Fibroblast of pulmonary artery (primary cell): Measurements from ENCODE around the gene GGT6.

ENCODE experiments used
- DNase-seq: peaks from one replicate; pipeline ENCODE4 v3.0.0-alpha.2; 2010; ENCODE audit warnings: low read depth
- H3K4me3 ChIP-seq: replicated peaks from 2 replicates; pipeline ENCODE4 v1.5.1; 2011; ENCODE audit warnings: low read depth, mild to moderate bottlenecking, control low read depth, low read length, moderate library complexity
- TF ChIP-seq, protein P1 (sequence below): IDR thresholded peaks from 2 replicates; pipeline ENCODE4 v1.5.1; 2011; ENCODE audit warnings: mild to moderate bottlenecking, control low read depth, low read length, inconsistent platforms; ENCODE audit errors: missing control alignments

Gene GGT6

DNA sequence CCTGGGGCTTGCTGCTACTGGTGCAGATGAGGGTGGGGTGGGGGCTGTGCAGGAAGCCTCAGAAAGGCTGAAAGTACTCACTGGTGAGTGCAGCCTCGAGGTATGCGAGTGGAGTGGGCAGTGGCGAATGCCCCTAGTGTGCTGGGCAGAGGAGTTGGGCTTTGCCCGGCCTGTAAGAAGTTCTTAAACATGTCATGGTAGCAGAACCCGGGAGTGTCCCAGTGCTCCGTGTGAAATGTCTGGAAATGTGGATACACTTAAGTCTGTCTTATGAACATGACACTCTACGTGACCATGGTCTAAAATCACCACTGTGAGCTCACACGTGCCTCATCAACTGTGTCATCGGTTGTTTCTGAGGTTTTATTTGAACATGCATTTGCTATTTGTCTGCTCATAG, 25.7 kb upstream of the GGT6 start:
- DNase-seq: no peak
- TF ChIP-seq, protein P1, sequence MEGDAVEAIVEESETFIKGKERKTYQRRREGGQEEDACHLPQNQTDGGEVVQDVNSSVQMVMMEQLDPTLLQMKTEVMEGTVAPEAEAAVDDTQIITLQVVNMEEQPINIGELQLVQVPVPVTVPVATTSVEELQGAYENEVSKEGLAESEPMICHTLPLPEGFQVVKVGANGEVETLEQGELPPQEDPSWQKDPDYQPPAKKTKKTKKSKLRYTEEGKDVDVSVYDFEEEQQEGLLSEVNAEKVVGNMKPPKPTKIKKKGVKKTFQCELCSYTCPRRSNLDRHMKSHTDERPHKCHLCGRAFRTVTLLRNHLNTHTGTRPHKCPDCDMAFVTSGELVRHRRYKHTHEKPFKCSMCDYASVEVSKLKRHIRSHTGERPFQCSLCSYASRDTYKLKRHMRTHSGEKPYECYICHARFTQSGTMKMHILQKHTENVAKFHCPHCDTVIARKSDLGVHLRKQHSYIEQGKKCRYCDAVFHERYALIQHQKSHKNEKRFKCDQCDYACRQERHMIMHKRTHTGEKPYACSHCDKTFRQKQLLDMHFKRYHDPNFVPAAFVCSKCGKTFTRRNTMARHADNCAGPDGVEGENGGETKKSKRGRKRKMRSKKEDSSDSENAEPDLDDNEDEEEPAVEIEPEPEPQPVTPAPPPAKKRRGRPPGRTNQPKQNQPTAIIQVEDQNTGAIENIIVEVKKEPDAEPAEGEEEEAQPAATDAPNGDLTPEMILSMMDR: no peak
- no peak overlapping the region for H3K4me3 ChIP-seq

DNA sequence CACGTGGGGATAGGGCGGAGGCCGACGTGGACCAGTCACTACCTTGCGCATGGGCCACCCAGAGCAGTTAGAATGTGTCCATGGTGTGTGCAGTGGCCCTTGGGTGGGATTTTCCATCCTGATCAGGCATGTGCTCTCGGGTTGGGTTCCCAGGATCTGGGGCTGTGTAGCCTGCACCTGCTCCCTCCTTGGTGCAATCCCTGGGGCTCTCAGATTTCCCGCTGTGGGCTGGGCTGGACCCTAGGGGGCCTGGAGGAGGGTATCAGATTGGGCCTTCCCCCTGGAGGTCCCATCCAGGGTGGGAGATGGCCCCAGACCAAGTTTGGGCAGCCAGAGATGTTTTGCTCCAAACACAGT, 25.2 kb upstream of the GGT6 start:
- no peak overlapping the region for H3K4me3 ChIP-seq
- no peak for DNase-seq
- TF ChIP-seq, protein P1: no peak

DNA sequence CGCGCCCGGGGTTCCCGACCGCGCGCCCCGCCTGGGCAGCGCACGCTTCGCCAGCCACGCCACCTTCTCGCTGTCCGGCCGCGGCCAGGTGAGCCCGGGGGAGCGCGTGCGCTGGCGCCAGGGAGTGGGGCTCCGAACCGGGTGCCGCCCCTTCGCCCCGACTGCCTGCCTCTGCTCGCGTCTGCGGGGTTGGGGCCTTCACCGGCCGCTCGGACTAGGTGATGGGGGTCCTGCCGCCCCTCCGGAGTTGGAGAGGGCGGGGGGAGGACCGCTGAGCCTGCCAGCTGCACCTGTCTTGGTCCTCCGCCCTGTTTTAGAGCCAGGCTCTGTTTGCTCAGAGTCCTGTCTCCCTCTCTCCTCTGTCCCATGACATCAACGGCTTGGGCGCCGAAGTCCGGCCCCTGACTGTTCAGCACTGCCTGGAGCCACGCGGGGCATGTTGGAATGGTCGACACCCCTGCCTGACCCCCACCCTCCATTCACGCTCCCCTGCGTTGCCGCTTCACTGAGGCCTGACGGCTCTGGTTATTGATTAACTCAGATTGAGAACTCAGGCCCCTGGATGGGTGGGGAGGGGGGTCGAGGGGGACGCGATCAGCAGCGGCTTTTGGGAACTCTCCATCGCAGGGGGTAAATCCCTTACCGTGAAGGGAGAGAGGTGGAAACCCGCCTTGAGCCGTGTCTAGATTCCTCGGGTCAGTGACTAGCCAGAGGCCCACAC, 24.7 kb upstream of the GGT6 start:
- H3K4me3 ChIP-seq: no peak overlapping the region
- no peak for DNase-seq
- TF ChIP-seq, protein P1: no peak

DNA sequence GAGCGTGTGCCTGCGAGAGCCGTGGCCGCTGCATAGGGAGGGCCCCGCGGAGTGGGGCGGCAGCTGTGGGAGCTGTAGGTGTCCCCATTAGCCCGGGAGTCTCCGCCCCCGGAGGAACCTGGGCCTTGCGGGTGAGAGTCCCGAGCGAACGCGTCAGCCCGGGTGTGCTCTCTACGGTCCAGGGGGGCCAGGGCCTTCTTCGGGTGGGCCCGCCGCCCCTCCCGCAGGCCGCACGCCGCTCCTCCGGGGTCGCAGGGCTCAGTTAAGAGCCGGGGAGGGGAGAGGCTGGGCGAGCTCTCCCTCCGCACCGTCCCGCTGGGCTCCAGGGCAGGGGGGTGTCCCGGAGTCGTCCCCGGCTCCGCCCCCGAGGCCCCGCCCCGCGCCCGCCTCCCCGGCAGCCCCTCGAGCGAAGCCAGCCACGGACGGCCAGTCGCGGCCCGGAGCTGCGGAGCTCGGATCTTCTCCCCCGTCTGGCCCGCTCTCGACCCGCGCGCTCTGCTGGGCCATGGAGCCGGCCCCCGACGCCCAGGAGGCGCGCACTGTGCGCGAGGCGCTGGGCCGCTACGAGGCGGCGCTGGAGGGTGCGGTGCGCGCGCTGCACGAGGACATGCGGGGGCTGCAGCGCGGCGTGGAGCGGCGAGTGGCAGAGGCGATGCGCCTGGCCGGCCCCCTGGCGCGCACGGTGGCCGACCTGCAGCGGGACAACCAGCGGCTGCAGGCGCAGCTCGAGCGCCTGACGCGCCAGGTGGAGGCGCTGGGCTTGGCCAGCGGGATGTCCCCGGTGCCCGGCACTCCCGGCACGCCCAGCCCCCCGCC, 23.9 kb upstream of the GGT6 start, which contains the start of gene SMTNL2:
TSS of gene SMTNL2 (plus strand) at position 429 of the 816 bp plus-strand sequence. CDS start at position 506, 77 bp downstream.
- TF ChIP-seq, protein P1: no peak
- no peak within 1 kb of the TSS for H3K4me3 ChIP-seq
- DNase-seq: no peak

DNA sequence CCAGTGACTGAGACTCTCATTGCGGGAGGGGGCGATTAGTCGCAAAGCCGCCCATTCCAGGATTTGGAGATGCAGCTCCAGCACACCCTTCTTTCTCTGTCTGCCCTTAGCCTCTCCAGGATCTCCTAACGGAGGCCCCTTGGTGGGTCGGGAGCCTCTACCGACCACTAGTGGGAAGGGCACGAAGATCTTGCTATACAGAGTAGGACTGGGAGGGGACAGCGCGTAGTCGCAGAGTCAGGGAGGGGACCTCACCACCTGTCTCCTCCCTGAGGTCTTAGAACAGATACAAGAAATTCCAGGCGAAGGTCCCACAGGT, 23.4 kb upstream of the GGT6 start:
- TF ChIP-seq, protein P1: peak; percentile 41
- no peak for DNase-seq
- no peak overlapping the region for H3K4me3 ChIP-seq

DNA sequence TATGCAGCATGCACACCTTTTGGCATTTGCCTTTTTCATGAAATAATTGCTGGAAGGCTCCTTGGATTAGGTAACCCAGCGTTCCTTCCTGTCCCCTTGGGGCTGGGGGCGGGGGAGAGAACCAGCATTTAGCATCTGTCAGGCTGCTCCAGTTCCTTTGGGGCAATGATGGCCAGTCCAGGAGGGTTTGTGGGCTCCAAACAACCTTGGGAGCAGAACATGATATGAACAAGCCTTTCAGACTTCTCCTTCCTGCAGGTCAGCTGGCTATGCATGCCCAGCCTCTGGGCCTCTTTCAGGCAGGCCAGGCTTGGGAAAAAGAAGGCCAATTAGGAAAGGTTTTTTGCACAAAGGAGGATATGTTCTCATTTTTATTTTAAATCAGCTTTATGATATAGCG, 22.8 kb upstream of the GGT6 start:
- TF ChIP-seq, protein P1: no peak
- no peak for DNase-seq
- H3K4me3 ChIP-seq: no peak overlapping the region
